Measurements from ENCODE around the gene AQP3. TPM values are rescaled to one million over a fixed set of nuclear protein-coding genes. Genes with fewer than 3 reads are reported as not detected.

The AQP3 gene
- total RNA-seq, 1 experiment from 2014 or later = 5.5 TPM

- ATAC-seq = peak; percentile 87
- H3K9me3 ChIP-seq (ENCODE audit: control insufficient read depth in 1 of 2, insufficient read depth in 1 of 2, low read depth in 1 of 2, low read length in 2 of 2) = no peaks in the 10 kb centered on the region
- H3K27ac ChIP-seq (ENCODE audit: low read depth, low read length) = peak overlapping the region; percentile 49
- peak; percentile 63 for DNase-seq (ENCODE audit: low read depth, low spot score)
- ChIA-PET CTCF (interaction anchor here (0.5 to 4.0 kb wide), 28 partner anchors 10 to 1498 kb away, joined by 3 to 39 read pairs (median 4); partner anchors contain the start of genes NFX1, NOL6 and SPINK4), POLR2A (interaction anchor here (1.1 to 2.4 kb wide), 3 partner anchors 12 to 21 kb away, joined by 3 to 9 read pairs (median 5); partner anchors contain the start of gene NOL6), RAD21 (ENCODE audit: low non-redundant PET in 1 of 2, low total read pairs in 2 of 2, uncharacterized antibody in 2 of 2, unreplicated experiment in 2 of 2) (interaction anchor here (0.6 to 1.2 kb wide), 5 partner anchors 48 to 92 kb away, joined by 3 to 5 read pairs (median 3); no protein-coding TSS in a partner anchor)
- intact Hi-C loops (cut with micrococcal nuclease) = no loop called here
- no peaks in the 10 kb centered on the region for H3K36me3 ChIP-seq (ENCODE audit: control insufficient read depth in 1 of 2, insufficient read depth in 2 of 2, low read length in 2 of 2)
- no peaks in the 10 kb centered on the region for H3K9me2 ChIP-seq (ENCODE audit: insufficient read depth)
- H3K4me1 ChIP-seq (ENCODE audit: control insufficient read depth in 1 of 2, insufficient read depth in 2 of 2, low read length in 2 of 2) = peaks cover 36 to 58% of the 10 kb centered on the region in 2 experiments
- no peaks in the 10 kb centered on the region for H3K79me2 ChIP-seq (ENCODE audit: insufficient read depth, low read length)
- peak overlapping the region in 1 of 2 experiments; percentile 13; a peak in 2 of 4 replicates for H3K4me3 ChIP-seq (replicated peaks in 1 of 2; ENCODE audit: low read depth in 1 of 2, low read length in 2 of 2)
- H2AFZ ChIP-seq (ENCODE audit: low read depth, low read length, poor library complexity, severe bottlenecking) = peak overlapping the region; percentile 77
- H3K9ac ChIP-seq (ENCODE audit: low read length) = peak overlapping the region; percentile 36
- peak overlapping the region; percentile 65 for H3K4me2 ChIP-seq (ENCODE audit: low read length)
- H4K20me1 ChIP-seq (ENCODE audit: insufficient read depth) = no peaks in the 10 kb centered on the region
- TF ChIP-seq, protein P1, sequence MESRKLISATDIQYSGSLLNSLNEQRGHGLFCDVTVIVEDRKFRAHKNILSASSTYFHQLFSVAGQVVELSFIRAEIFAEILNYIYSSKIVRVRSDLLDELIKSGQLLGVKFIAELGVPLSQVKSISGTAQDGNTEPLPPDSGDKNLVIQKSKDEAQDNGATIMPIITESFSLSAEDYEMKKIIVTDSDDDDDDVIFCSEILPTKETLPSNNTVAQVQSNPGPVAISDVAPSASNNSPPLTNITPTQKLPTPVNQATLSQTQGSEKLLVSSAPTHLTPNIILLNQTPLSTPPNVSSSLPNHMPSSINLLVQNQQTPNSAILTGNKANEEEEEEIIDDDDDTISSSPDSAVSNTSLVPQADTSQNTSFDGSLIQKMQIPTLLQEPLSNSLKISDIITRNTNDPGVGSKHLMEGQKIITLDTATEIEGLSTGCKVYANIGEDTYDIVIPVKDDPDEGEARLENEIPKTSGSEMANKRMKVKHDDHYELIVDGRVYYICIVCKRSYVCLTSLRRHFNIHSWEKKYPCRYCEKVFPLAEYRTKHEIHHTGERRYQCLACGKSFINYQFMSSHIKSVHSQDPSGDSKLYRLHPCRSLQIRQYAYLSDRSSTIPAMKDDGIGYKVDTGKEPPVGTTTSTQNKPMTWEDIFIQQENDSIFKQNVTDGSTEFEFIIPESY (IDR thresholded peaks at IDR 0.05; ENCODE audit: extremely low read depth, insufficient replicate concordance, low read length) = no peak
- TF ChIP-seq POLR2AphosphoS5 (IDR thresholded peaks at IDR 0.05; ENCODE audit: low read depth, low read length) = 0 out of 2 replicates have a peak, but pooled peaks have one; percentile 37
- TF ChIP-seq REST (IDR thresholded peaks at IDR 0.05; ENCODE audit: low read depth) = no peak
- TF ChIP-seq EZH2phosphoT487 (IDR thresholded peaks at IDR 0.05; ENCODE audit: borderline replicate concordance) = no peak
- peak; percentile 53 for TF ChIP-seq YY1 (IDR thresholded peaks at IDR 0.05; ENCODE audit: extremely low read depth, insufficient replicate concordance, low read depth, low read length)
- no peak for TF ChIP-seq CBX3 (IDR thresholded peaks at IDR 0.05; ENCODE audit: low read depth)
- no peak for TF ChIP-seq RAD21 (IDR thresholded peaks at IDR 0.05; ENCODE audit: low read depth)
- peak in 2 of 3 experiments; percentile 91; a peak in 4 of 6 replicates for TF ChIP-seq CTCF (IDR thresholded peaks at IDR 0.05 in 2 of 3, conservative IDR thresholded peaks at IDR 0.05 in 1 of 3; ENCODE audit: borderline replicate concordance in 1 of 3, insufficient read depth in 1 of 3, low read depth in 2 of 3, low read length in 2 of 3)
- peak; percentile 43 for TF ChIP-seq TCF7L2 (IDR thresholded peaks at IDR 0.05; ENCODE audit: borderline replicate concordance, extremely low read depth, insufficient read depth, insufficient read length)
- no TSS peak for BruUV-seq (replicated peaks)
- no peaks in the 10 kb centered on the region for H3K27me3 ChIP-seq (ENCODE audit: insufficient read depth, low read length)
Measured at GRCh38 chr9:33452828-33453271, 5.5 kb upstream of the AQP3 start.
